HCEC 1CT (cell line): ENCODE data around the gene E2F4.

Source experiments
- DNase-seq: peaks from one replicate; pipeline ENCODE4 v3.0.0-alpha.2; 2017

E2F4 gene

DNA sequence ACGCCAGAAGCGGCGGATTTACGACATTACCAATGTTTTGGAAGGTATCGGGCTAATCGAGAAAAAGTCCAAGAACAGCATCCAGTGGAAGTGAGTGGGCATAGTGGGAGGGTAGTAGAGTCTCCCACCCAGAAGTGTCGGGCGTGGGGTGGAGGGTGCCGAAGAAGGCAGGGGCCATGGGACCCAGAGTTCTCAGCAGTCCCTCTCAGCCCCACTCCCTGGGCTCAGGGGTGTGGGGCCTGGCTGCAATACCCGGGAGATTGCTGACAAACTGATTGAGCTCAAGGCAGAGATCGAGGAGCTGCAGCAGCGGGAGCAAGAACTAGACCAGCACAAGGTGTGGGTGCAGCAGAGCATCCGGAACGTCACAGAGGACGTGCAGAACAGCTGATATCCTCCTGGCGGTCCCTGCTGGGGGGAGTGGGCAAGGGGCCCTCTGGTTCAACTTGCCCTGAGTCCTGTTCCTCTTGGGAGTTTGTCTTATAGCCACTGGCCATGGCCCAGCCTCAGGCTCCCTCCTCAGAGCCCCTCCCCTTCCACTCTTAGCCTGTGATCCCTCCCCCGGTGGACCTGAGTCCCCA, 916 bp downstream of the E2F4 start:
- DNase-seq = no peak

DNA sequence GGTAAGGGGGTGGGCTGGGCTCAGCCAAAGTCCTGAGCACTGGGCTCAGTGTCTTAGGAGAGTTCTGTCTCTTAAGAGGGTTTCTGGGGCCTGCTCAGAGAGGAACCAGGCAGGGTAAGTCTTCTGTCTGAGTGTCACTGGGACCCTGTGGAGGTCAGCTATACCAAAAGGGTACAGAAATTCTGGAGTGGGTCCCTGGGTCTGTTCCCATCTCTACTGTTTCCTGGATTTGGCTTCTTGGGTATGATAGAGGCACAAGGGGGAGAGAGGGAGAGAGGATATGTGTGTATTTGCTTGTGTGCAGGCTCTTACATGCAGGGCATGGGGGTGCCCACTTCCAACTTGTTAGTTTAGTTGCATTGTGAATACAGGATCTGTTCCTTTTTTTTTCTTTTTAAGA, 1.6 kb downstream of the E2F4 start:
- no peak for DNase-seq

DNA sequence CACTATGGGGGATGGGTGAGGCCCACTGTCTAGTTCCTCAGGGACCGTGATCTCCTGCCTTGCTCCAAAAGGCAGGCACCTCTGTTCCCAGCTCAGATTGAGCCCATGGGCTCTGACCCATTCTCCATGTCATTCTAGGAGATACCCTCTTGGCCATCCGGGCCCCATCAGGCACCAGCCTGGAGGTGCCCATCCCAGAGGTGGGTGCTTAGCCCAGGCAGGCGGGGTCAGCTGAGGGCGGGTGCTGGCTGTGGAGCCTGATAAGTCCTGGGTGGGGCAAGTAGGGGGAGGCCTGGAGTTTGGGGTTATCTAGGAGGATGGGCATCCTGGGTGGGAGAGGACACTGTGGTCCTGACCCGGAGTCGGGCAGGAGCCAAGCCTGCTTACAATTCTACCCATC, 2.3 kb downstream of the E2F4 start:
- DNase-seq = no peak

DNA sequence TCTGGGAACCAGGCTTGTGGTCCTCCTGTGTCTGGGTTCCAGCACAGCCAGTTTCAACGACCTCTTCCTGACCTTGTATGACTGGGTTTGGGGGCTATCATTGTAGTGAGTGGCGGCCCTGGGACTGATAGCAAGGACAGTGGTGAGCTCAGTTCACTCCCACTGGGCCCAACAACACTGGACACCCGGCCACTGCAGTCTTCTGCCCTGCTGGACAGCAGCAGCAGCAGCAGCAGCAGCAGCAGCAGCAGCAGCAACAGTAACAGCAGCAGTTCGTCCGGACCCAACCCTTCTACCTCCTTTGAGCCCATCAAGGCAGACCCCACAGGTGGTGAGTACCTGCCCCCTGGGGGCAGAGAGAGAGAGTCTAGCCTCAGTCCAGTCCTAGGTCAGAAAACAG, 3.7 kb downstream of the E2F4 start:
- DNase-seq = no peak

DNA sequence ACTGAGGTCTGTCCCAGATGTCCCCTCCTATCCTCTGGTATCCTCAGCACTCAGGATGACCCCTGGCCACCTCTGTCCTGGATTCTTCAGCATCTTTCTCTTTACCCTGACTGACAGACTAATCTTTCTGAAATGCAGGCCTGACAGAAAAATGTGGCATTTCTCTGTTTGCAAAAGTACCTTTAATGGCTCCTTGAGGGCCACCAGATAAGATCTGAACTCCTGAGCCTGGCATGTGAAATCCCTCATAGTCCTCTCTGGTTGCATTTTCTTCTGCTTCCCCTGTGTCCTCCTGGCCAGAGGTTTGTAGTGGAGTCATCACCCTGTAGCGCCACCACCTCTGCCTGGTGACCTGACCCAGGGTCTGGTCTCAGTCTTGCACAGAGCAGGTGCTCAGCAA, 4.9 kb downstream of the E2F4 start:
- DNase-seq = no peak

DNA sequence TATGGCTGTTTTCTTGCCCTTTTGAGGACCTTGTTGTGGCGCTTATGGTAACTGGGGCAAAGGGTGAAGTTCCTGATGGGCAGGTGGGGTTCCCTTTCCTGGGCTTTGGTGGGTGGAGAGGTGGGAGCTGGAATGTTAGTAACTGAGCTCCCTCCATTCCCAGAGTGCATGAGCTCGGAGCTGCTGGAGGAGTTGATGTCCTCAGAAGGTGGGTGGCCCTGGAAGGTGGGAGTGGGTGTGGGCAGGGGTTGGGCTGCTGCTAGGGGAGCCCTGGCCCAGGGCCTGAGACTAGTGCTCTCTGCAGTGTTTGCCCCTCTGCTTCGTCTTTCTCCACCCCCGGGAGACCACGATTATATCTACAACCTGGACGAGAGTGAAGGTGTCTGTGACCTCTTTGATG, 5.7 kb downstream of the E2F4 start:
- no peak for DNase-seq

DNA sequence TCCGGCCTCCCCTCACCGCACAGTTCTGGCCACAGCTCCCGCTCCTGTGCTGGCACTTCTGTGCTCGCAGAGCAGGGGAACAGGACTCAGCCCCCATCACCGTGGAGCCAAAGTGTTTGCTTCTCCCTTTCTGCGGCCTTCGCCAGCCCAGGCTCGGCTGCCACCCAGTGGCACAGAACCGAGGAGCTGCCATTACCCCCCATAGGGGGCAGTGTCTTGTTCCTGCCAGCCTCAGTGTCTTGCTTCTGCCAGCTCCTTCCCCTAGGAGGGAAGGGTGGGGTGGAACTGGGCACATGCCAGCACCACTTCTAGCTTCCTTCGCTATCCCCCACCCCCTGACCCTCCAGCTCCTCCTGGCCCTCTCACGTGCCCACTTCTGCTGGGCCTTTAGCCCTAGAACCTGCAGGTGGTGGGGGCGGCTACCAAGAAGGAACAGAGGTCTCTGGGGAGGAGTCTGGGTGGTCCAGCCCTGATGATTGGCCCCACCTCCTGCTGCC, 6.3 kb downstream of the E2F4 start:
- DNase-seq = no peak

DNA sequence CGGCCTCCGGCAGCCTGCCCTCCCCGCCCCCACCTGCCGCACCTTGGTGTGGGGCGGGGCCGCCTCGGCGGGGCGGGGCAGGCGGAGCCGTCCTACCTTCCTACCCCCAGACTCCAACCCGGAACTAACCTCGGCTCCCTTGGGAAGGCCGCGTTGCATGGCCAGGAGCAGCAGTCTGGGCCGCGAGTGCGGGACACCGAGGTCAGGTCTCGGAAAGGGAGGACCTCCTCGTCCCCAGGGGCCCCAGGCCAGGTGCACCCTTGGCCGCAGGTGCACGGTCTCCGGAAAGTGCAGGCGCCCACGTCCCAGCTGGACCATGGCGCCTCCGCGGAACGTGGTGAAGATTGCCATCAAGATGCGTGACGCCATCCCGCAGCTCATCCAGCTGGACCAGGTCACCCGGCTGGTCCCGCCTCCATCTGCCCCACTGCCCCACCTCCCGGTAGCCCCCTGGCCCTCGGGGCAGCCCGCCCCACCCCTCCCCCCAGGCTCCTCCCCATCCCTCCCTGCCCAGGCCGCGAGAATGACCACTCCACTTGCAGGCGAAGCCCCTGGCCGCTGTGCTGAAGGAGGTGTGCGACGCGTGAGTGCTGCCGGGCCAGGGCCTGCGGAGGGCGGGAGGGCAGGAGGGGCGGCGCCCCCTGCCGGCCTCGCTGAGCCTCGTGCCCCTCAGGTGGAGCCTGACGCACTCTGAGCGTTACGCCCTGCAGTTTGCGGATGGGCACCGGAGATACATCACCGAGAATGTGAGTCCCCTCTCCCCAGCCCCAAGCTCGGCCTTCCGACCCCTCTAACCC, 7.3 kb downstream of the E2F4 start, which contains the start of gene ELMO3:
TSS of gene ELMO3 (plus strand) at position 121 of the 797 bp plus-strand sequence. CDS start at position 317, 196 bp downstream.
- no peak for DNase-seq

DNA sequence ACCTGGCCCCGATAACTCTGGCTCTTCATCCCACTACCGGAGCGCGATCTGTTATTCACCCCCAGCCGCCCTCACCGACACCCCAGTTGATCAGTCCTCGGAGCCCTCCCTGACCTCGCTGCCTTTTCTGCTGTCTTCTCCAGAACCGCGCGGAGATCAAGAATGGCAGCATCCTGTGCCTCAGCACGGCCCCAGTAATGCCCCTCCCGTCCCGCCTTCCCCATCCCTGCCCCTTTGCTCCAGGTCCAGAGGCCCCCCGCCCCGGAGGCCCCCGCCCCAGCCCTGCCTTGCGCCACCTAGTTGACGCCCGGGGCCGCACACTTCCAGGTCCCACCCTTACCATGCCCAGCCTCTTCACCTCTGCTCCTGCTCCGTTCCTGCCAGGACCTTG, 7.8 kb downstream of the E2F4 start:
- DNase-seq = no peak

DNA sequence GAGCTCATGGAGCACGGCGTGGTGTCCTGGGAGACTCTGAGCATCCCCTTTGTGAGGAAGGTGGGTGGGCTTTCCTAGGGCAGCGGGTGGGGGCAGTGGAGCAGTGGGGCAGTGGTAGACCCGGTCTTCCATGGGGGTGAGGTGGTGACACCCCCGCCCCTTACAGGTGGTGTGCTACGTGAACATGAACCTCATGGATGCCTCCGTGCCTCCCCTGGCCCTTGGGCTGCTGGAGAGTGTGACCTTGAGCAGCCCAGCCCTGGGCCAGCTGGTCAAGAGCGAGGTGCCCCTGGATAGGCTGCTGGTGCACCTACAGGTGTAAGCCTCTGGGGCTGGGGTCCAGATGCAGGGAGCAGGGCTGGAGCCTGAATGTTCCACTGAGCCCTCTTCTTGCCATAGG, 8.5 kb downstream of the E2F4 start:
- DNase-seq = no peak

DNA sequence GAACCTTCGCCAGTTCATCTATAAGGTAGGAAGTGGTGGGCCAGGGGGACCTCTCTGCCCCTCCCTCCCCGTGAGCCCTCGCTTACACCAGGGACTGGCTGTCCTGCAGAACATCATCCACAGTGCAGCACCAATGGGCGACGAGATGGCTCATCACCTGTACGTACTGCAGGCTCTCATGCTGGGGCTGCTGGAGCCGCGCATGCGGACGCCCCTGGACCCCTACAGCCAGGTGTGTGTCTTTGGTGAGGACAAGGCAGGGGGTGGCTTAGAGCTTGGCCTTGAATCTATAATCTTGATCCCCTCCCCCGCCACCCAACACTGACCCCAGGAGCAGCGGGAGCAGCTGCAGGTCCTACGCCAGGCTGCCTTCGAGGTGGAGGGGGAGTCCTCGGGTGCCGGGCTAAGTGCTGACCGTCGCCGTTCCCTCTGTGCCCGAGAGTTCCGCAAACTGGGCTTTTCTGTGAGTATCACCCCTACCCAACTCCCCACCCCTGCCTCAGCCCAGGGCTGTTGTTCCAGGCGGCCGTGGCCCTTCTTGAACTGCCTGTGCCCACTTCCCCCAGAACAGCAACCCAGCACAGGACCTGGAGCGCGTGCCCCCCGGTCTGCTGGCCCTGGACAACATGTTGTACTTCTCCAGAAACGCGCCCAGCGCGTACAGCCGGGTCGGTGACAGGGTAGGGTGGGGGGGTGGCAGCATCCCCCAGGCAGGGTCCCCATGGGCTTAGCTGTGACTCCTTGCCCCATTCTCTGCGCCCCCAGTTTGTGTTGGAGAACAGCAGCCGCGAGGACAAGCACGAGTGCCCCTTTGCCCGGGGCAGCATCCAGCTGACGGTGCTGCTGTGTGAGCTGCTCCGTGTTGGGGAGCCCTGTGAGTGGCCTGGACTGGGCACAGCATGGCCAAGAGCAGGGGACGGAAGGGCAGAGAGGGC, 9.7 kb downstream of the E2F4 start:
- DNase-seq = no peak

DNA sequence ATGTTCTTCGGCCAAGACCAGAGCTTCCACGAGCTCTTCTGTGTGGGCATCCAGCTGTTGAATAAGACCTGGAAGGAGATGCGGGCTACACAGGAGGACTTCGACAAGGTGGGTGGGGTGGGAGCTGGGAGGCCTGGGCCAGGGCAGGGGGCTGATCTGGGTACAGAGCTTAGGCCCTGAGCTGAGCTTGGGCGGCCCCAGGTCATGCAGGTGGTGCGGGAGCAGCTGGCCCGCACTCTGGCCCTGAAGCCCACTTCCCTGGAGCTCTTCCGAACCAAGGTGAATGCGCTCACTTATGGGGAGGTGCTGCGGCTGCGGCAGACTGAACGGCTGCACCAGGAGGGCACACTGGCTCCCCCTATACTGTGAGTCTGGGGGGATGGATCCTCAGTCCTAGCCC, 10.5 kb downstream of the E2F4 start:
- no peak for DNase-seq

DNA sequence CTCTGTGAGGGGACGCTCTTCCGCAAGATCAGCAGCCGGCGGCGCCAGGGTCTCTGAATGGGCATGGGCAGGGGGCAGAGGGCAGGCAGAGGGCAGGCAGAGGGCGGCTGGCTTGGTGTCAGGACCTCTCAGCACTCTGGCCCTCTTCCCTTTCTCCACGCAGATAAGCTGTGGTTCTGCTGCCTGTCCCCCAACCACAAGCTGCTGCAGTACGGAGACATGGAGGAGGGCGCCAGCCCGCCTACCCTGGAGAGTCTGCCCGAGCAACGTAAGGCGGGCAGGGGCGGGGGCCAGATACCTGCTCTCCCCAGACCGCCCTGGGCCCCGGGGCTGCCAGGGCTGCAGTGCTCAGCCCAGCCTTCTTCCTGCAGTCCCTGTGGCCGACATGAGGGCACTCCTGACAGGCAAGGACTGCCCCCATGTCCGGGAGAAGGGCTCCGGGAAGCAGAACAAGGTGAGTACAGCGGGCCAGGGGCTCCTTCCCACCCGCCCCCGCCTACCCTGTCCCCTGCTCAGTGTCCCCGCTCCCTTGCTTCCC, 11.1 kb downstream of the E2F4 start:
- DNase-seq = no peak

DNA sequence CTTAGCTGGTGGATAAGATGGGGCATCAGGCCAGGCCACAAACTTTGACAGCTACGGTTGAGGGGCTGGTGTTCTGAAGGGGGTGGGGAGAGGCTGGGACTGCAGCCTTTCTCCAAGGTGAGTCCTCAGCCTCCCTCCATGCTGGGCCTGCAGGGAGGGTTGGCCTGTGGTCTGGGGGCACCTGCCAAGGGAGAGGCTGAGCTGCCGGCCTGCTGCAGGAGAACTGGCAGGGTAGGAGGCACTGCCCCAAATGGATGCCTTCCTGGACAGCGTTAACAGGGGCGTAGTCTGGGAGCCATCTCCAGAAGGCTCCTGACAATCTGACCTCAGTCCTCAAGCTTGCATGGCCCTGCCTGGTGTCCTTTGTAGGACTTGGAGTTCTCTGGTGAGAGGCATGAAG, 12.1 kb downstream of the E2F4 start:
- DNase-seq = no peak

DNA sequence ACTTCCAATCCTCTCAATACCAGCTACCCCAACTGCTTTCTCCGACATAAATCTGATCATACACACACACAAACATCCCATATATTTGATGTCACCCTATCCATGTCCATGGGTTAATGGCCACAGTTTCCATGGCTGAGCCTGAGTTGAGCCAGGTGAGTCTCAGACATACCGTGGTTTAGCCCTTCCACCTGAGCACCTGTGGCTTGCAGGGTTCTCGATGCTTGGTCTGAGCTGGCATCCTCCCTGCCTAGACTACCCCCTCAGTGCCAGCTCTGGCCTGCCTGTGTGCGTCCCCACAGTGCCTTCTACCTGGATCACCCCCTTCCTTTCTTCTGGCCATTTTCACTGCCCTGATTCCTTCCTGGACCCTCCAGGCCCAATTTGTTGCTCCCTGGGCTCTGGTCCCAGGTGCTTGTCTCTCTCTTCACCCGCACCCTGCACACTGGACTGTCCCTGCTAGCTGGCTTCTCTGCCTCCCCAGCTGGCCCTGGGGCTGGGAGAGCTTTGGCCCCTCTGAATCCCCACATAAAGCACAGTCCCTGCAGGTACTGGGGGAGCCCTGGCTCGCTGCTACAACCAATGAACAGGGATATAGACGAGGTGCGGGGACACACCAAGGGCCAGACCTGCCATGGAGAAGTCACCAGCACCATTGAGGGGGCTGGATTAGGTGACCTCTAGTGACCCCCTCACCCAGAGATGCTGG, 14.3 kb downstream of the E2F4 start:
- DNase-seq = no peak

DNA sequence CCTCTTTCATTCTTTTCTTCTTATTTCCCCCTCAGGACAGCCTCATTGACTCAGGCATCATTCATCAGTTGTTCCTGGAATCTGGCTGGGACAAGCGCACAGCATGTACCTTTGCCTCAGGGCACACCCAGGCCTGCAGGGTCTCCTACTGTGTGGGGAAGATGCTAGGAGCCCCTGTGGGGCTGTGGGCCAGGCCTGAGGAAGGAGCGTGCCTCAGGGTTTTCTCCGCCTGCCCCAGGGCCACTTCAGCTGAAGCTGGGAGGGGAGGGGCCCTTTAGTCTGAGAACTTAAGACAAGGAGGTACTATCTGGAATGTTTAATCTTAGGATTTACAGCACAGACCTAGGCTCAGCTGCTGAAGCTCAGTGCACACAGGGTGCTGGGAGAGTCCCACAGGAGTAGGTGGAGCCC, 14.9 kb downstream of the E2F4 start:
- no peak for DNase-seq

DNA sequence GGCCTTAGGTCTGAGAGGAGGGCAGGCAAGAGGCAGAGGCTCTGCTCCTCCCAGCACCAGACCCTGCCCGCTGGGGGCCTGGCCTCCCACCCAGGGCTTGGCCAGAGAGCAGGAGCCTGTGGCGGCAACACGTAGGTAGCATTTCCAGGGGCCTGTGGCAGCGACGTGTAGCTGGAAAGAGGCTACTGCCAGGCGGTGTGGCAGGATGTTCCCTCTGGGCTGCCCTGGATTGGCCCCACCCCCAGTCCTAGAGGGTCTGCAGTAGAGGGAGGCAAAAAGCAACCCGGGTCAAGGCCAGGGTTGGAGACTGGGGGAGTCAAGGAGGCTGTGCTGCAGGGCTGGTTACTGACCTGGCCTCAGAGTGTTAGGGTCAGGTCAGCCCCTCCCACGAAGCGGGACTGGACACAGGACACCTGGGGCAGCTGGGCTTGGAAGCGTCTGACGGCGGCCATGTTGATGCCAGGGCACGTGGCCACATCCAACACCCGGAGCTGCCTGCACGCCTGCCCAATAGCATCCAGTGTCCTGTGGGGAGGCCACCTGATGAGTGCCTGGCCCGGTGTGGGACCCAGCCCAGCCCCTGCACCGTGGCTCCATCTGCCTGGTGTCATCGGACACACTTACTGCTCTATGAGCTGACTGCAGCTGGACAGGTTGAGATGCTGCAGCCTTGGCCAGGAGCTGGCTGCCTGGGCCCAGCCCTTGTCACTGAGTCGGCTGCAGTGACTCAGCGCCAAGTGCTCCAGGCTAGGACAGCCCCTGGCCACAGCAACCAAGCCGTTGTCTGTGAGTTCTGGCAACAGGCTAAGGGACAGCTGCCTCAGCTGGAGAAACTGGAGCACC, 15.5 kb downstream of the E2F4 start:
- no peak for DNase-seq

DNA sequence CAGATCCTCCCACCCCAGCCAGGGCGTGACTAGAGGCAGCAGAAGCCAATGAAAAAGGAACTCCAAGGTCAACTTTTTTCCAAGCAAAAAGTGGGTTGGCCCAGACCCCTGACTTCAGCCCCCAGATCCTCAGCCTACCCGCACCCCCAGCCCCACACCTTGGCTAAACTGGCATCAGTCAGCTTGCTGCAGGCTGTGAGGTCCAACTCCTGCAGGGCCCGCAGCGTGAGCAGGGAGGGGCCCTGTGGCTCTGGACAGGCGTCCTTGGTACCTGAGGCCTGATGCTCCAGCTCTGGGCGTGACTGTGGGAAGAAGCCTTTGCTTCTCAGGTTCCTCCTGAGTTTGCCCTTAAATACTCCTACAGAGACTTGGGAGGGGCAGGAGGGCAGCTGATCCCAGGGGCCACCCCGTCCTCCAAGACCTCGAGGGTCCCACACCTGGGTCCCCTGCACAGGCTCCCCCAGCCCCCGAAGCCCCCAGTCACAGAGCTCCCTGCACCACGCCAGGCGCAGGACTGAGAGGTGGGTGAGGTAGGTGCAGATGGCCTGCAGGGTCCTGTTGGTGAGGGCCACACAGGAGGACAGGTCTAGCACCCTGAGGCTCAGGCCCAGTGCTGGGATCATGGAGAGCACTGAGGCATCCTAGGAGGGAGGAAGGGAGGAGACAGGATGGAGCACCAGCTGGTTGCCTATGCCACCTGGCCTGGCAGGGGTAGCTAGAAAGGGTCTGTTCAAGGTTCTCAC, 16.4 kb downstream of the E2F4 start:
- DNase-seq = no peak

DNA sequence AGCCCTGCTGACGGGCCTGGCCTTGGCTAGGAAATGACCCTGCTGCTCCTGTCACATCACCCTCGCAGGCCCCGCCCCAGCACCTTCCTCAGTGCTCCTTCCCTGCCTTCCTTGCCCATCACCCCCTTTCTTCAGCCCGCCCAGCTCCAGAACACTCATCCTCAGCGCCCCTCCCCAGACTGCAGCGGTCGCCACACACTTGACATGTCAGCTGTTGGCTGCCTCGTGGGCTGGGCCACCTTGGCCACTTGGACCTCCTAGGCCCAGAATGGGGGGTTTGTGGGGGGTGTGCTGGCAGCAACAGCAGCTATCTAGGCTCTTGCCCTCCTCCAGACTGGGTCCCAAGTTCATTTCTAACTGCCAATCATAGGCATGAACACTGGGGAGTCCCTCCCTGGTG, 17.6 kb downstream of the E2F4 start:
- no peak for DNase-seq

DNA sequence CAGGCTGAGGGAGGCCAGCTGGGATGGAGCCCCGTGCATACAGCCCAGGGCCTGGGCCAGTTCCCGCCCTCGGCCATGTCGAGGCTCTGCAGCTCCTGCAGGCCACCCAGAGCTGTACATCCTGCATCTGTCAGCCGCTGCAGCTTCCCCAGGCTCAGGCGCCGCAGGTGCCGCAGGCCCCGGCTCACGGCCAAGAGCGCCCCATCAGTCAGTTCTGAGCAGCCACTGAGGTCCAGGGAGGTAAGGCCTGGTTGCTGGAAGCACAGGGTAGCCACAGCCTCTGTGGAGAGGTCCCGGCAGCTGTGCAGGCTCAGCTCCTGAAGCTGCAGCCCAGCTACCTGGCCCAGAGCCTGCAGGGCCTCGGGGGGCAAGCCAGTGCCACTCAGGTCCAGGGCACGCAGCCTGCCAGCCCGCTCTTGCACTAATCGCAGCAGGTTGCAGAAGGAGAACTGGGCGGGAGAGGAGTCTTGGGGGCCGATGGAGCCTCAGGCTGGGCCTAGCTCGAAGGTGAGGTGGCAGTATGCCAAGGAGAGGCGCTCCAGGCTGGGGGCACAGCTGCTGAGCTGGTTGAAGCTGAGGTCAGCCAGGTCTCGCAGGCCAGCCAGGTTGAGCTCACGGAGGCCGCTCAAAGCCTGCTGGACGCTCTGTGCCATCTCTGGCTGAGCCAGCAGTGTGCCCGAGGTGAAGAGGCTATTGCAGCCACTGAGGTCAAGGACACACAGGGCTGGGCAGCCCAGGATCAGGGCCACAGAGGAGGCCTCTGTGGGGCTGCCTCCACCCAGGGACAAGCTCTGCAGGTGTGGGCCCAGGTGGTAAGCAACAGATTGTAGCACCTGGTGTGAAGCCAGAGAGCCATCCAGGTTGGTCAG, 18.3 kb downstream of the E2F4 start:
- DNase-seq = no peak
